Right ventricle myocardium inferior (tissue), 1 donor: ENCODE data around the gene EFHD2. TPM values are rescaled to one million over a fixed set of nuclear protein-coding genes. Genes with fewer than 3 reads are reported as not detected.
"Not testable (repeated sequence)": the region's sequence is repeated elsewhere in the genome, so short reads cannot be mapped to it uniquely, and the experiment has no call there.

ENCODE experiments used
- ATAC-seq: fragments of 200-7000 bp; cut with Tn5 transposase; one replicate; pipeline ENCODE4 v1.9.1; 2020; ENCODE audit warnings: mild to moderate bottlenecking, moderate library complexity
- DNase-seq: peaks from one replicate; pipeline ENCODE4 v3.0.0; 2021; ENCODE audit errors: missing footprints
- intact Hi-C: fragments of 100-400 bp; cut with DNase I; formaldehyde crosslinking; loops from one replicate; pipeline ENCODE4 v1.11.0; 2022
- total RNA-seq: library from RNA; stranded (reverse); fragmentation: NEBNext Ultra II Directional; extraction: Animal tissue kit (Norgen Biotek cat#: 25700); gene quantifications from one replicate; pipeline ENCODE4 v1.2.1, GENCODE V29; 2021
- donor health status: DM: no; HTN: yes; CAD: no; lungs with severe emphysema.

The EFHD2 gene
- total RNA-seq, 1 donor from 2014 or later, result 14.7 TPM

DNA sequence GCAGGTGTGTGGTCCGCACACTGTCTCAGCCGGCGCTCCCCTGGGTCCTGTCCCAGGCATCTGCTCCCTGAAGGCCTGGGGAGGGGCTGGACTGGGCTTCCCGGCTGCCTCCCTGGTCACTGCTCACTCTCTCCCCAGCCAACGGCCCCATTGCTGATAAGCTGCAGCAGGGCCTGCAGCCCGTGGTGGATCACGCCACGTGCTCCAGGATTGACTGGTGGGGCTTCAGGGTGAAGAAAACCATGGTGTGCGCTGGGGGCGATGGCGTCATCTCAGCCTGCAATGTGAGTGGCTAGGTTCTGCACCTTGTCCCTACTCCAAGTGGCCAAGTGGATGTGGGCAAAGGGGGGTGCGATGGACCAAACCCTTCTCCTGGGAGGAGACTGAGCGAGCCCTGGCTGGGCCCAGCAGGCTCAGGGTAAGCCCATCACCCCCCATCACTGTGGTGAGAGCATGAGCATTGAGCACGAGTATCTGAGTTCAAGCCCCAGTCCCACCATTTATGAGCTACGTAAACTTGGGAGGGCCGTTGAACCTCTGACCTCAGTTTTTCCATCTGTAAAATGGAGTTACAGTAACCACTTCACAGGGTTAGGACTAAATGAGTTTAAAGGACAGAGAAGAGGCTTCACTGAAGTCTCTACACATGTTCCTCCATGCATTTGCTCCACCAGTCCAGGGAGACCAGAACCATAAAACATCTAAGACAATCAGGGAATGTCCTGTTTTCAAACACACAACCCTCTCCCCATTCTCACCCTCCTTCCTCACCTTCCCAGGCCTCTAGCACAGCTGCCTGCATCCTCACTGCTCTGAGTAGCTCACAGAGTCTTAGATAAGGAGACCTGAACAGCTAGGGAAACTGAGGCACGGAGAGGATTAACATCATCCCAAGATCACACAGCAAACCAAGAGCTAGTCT, 35.0 kb downstream of the EFHD2 start:
- ATAC-seq, result no peak

DNA sequence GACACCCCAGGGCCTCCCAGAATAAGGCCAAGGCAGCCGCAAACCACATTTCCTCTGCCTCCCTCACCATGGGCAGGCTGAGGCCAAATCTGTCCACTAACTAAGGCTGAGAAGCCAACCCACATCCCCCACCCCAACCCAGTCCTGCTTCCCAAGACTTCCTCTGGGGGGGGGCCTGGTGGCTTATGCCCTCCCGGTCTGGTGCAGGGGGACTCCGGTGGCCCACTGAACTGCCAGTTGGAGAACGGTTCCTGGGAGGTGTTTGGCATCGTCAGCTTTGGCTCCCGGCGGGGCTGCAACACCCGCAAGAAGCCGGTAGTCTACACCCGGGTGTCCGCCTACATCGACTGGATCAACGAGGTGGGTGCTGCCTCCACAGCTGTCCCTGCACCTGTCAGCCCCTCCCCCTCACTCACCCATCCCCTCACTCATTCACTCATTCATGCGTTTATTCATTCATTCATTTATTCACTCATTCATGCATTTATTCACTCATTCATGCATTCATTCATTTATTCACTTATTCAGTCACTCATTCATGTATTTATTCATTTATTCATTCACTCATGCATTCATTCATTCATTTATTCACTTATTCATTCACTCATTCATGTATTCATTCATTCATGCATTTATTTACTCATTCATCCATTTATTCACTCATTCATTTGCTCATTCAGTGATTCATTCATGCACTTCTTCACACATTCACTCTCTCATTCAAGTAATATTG, 35.9 kb downstream of the EFHD2 start:
- intact Hi-C loops, result no loop called here
- no peak for ATAC-seq
- no peak for DNase-seq

More for the DNA sequence above, 35.0 kb downstream of the EFHD2 start:
- intact Hi-C loops, result no loop called here
- DNase-seq, result no peak

DNA sequence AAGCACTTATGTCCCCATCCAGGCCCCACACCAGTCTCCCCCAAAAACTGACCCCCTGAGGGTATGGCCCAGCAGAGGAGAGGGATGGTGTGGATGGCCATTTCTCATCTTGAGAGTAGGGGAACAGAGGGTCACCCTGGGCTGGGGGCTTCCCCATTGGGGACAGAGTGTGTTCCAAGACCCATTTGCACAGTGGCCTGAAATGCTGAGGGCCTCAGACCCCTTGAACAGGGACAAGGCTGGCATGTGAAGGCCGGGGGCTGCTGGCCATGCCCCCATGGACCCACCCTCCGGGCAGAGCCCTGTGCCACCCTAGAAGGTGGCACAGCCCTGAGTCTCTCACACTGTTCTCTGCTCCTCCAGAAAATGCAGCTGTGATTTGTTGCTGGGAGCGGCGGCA, 36.5 kb downstream of the EFHD2 start:
- DNase-seq, result no peak
- intact Hi-C loops, result no loop called here

DNA sequence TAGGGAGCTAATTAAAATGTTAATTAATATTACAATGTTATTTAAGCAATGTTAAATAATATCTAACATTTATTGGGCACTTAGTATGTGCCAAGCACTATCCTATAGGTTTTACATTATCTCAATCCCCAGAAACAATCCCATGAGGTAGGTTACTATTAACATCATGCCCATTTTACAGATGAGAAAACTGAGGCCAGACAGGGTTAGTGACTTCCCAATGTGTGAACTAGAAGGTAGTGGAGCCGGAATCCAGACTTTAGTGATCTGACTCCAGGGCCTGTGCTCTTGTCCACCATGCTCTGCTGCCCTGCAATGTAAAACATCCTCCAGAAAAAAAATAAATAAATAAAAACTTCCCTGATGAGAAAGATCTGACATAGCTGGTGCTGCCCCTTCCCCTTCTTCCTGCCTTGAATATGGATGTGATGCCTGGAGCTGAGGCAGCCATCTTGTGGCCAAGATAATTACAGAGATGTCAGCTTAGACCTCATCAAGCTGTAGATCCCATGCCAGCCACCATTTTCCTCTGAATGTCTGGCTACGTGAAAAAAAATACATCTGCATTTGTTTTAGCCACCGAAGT, 39.3 kb downstream of the EFHD2 start:
- ATAC-seq, result no peak
- intact Hi-C loops, result no loop called here
- no peak for DNase-seq

More for the DNA sequence above, 36.5 kb downstream of the EFHD2 start:
- no peak for ATAC-seq

DNA sequence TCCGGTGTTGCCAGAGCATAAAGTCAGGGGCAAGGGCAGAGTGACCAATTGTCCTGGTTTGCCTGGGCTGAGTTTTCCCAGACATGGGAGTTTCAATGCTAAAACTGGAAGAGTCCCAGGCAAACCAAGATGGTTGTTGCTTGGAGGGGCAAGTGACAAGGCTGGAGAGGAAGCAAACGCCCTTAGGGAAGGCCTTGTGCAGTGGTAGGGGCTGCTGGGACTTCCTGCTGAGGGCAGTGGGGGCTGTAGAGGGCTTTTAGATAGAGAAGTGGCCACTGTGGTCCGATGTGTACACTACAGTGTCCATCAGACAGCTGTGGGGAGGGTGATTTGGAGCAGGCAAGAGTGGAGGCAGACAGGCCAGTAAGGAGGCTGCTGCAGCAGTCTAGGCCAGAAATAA, 39.9 kb downstream of the EFHD2 start:
- intact Hi-C loops, result no loop called here
- no peak for ATAC-seq
- no peak for DNase-seq

DNA sequence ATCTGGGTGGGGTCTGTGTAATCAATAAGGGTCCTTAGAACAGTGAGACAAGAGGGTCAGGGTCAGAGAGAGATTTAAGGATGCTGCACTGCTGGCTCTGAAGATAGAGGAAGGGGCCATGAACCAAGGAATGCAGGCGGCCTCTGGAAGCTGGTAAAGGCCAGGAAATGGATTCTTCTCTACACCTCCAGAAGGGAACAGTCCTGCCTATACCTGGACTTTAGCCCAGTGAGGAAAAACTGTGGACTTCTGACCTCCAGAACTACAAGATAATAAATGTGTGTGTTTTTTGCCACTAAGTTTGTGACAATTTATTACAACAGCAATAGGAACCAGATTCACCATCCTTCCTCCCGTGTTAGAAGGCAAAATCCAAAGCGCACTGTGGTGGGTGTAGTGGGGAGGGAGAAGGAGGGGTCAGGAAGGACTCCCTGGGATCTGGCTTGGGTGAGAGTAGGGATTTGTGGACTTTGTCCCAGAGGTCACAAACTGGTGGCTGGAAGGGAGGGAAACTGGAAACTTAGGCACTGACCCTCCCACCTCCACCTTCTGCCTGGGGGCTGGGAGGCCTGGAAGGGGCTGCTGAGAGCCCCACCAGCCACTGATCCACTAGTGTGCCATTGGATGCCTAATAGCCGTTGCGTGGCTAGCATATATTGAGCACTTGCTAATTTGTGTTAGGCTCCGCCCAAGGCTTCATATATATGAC, 41.5 kb downstream of the EFHD2 start:
- DNase-seq (no peak), ATAC-seq (no peak)
- intact Hi-C loops, result no loop called here

DNA sequence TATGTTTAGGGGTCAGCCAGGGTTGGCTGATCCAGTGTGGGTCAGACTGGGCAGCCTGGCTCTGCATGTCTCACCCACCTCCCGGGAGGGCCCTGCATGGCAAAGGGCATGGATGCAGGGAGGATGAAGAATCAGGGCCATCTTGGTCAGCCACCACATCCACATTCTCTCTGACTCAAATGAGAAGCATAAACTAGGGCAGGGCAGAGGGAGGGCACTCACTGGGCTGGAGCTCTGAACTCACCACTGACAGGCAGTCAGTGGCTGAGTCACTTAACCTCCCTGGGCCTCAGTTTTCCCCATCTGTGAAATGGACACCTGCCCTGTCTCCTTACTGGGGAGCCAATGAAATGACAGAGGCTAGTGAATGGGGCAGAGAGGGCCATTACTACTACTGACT, 42.5 kb downstream of the EFHD2 start:
- intact Hi-C loops, result no loop called here
- DNase-seq (no peak), ATAC-seq (no peak)

DNA sequence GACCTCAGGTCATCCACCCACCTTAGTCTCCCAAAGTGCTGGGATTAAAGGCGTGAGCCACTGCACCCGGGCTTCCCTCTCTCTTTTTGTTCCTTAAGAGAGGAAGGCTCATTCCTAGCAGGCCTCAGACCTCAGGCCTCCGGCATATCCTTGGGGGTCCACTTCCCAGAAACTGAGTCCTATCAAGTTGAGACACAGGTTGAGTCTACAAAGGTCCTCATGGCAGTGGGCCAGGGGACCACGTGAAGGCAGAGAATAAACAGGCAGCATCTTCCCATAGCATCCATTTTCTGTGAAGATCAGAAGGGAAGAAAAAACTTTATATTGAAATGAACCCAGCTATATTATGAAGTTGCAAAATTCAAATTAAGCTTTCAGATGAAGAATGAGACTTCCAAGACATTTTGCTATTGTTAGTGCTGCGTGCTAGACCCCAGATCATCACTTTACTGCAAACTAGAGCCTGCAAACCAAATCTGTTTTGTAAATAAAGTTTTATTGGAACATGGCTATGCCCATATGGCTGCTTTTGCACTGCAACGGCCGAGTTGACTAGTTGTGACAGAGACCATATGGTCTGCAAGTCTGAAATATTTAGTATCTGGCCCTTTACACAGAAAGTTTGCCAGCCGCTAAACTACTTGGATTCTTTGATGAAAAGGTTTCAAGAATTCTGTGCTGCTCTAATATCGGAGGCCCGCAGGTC, 43.3 kb downstream of the EFHD2 start:
- DNase-seq (no peak), ATAC-seq (no peak)
- intact Hi-C loops, result no loop called here

DNA sequence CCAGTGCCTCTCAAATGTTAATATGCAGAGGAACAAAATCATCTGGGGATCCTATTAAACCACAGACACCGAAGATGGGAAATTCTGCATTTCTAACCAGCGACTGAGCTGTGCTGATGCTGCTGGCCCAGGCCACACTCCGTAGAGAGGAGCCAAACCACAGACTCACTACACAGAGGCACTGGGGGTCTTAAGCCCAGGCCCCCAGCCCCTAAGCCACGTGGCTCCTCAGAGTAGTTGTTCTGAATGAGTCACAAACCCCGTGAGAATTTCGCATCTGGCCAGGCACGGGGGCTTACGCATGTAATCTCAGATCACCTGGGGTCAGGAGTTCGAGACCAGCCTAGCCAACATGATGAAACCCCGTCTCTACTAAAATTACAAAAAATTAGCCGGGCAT, 44.0 kb downstream of the EFHD2 start:
- ATAC-seq (no peak), DNase-seq (no peak)
- intact Hi-C loops, result no loop called here

DNA sequence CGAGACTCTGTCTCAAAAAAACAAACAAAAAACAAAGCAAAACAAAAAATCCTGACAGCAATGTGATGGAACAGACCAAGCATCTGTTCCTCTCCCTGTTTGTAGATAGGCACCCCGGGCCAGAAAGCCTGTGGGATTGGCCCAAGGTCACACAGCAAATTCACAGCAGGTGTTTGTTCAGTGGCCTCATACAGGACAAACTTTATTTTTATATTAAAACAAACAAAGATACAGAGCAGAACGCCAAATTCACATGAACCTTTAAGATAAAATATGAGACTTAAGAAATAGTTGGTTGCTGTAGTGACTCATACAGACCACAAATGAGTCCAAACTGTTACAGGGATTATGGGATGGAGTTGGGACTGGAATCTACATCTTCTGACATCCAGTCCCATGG, 44.6 kb downstream of the EFHD2 start:
- no peak for ATAC-seq

DNA sequence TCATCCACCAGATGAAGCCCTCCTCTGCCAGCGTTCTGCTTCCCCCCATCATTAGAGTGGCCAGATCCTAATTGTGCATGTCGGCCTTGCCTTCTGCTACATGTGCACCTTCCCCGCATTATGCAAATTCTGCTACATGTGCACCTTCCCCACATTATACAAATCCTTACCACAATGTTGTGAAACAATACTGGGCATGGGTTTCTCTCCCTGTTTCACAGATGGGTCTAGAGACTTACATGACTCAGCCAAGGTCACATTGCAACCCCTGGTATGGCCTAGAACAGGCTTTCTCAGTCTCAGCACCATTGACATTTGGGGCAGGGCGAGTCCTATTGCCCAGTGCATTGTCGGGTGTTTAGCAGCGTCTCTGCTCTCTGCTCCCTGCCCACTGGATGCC, 45.8 kb downstream of the EFHD2 start:
- DNase-seq, result no peak
- no peak for ATAC-seq
- intact Hi-C loops, result no loop called here

More for the DNA sequence above, 44.6 kb downstream of the EFHD2 start:
- intact Hi-C loops, result no loop called here
- DNase-seq, result no peak

DNA sequence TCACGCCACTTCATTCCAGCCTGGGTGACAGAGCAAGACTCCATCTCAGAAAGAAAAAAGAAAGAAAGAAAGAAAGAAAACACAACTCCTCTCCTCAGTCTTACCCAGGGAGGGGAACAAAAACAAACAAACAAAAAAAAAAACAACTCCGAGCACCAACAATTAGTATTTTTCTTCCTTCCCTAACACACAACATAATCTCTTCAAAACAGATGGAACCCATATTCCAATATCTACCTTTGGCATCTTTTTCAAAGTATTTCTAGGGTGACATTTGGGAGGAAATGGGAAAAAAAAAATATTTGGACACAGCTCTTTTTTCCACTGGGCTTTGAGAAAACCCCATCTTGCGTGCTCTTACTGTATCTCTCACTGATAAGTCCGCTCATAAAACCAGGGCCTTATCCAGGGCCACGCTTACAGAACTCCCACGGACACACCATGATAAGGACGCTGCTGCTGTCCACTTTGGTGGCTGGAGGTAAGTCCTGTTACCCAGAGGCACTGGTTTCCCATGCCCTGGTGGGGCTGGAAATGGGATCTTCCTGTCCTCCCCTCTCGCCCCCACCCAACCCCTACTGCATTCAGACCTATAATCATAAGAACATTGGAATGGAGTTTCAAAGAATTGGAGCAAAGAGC, 46.7 kb downstream of the EFHD2 start, which contains the start of gene CELA2A:
Gene CELA2A (plus strand): TSS at position 420 of the 642 bp plus-strand sequence. CDS start 22 bp downstream, at position 442.
- no peak for ATAC-seq
- DNase-seq, result no peak
- intact Hi-C loops, result no loop called here

DNA sequence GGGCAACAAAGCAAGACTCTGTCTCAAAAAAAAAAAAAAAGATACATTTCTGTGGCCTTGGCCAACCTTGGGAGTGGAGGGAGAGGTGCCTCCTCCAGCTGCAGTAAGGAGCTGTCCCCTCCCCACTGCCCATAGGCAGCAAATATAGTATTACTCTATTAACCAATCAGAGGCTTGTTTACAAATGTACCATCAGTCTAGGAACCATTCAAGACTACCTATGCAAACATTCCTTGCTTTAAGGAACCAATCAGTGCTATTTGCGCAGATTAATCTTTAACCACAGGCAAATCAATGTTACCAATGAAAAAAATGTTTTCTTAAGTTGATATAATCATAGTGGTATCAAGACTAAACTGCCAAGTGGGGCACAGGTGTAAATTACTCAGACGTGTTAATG, 47.9 kb downstream of the EFHD2 start:
- intact Hi-C loops, result no loop called here
- DNase-seq, result no peak
- no peak for ATAC-seq

DNA sequence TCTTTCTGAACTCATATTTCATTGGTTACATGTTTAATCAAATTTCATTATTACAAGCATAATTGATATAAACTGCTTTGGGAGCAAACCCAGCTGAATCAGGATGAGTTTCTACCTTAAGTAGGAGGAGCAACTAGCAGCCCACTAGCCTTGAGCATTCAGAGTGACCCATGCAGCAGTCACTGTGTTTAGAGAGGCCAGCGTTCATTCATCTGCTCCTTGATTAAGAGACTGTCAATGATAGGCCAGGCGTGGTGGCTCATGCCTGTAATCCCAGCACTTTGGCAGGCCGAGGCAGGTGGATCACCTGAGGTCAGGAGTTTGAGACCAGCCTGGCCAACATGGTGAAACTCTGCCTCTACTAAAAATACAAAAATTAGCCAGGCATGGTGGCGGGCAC, 48.7 kb downstream of the EFHD2 start:
- DNase-seq, intact Hi-C loops, ATAC-seq: not testable (repeated sequence)

DNA sequence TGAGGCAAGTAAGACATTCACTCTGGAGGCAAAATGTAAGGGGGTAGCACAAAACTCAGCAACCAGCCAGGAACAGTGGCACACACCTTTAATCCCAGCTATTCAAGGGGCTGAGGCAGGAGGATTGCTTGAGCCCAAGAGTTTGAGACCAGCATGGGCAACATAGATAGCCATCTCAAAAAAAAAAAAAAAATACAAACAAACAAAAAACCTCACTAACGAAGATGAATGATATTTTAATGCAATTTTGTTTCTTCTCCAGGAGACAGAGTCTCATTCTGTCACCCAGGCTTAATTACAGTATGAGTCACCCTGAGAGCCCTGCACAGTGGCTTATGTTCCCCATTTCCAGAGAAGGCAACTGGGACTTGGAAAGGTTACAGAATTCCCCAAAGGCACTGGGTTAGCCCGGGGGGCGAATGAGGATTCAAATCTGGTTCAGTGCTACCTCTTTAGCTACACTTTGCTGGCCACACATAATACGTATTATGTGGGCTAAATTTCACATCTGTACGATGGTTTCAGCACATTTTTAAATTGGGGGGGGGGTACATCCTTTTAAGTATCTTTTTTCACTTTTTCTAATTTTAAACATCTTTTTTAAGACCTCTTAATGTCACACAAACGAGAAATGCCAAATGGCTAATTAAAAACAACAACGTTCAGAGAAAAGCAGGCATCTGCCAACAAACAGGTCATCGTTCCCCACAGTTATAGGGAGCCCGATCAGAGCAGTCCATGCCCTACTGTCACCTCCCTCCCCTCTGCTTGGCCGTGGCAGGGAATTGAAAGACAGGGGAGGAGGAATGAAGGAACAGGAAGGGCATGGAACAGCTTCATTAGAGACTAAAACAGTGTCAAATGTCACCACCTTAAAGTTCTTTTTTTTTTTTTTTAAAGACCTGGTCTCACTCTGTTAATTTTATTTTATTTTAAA, 50.4 kb downstream of the EFHD2 start:
- intact Hi-C loops, result no loop called here
- no peak for ATAC-seq
- no peak for DNase-seq

DNA sequence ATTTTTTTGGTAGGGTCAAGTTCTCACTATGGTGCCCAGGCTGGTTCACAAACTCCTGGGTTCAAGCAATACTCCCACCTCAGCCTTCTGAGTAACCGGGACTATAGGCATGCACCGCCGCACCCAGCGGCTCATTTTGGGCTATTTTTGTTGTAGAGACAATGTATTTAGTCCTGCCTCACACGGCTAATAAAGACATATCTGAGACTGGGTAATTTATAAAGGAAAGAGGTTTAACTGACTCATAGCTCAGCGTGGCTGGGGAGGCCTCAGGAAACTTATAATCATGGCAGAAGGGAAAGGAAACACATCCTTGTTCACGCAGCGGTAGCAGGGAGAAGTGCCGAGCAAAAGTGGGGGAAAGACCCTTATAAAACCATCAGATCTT, 51.0 kb downstream of the EFHD2 start:
- ATAC-seq (no peak), DNase-seq (no peak)
- intact Hi-C loops, result no loop called here
